ENCODE results near the gene FHOD3.

GRCh38 chr18:36316246-36316645 lies 18.7 kb downstream of the FHOD3 start:
- TF ChIP-seq PAX5 (IDR thresholded peaks at IDR 0.05; ENCODE audit: insufficient read depth, low read length, severe bottlenecking) (no peak), POLR2AphosphoS5 (IDR thresholded peaks at IDR 0.05; ENCODE audit: low read depth, low read length) (no peak), POLR2A (IDR thresholded peaks at IDR 0.05; ENCODE audit: low read depth, low read length) (no peak), POU2F2 (IDR thresholded peaks at IDR 0.05; ENCODE audit: low read depth, low read length) (no peak), TAF1 (IDR thresholded peaks at IDR 0.05; ENCODE audit: low read depth, low read length) (no peak)

All from GM12891 (cell line).